Measurements from ENCODE around the gene MRPL52. TPM values are rescaled to one million over a fixed set of nuclear protein-coding genes. Genes with fewer than 3 reads are reported as not detected.

MRPL52 gene
- total and polyA plus RNA-seq, 2 of the 13 experiments (the other 11 are each of a cell fraction or from before 2014, with no cell fraction given), result 118 to 329 TPM

DNA sequence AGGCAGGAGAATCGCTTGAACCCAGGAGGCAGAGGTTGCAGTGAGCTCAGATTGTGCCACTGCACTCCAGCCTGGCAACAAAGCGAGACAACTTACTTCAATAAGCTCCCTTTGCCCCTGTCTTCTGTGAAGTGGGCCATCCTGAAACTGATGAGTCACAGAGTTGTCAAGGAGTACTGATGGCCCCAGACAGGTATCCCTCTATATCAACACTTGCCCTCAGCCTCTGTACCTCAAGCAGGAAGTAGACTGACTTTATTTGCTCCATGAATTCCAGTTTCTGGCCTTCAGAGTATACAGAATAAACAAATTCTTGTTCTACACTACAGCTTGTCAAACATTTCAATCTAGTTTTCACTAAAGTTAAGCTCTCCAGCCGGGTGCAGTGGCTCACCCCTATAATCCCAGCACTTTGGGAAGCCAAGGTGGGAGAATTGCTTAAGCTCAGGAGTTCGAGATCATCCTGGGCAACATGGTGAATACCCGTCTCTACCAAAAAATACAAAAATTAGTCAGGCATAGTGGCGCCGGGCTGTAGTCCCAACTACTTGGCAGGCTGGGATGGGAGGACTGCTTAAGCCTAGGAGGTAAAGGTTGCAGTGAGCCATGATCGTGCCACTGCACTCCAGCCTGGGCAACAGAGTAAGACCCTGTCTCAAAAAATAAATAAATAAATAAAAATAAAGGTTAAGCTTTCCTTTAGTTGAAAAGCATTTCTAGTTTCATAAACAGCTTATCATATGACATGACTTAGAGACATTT, 25.5 kb downstream of the MRPL52 start (continued):
- TF ChIP-seq ZFY (CRISPR knock-in tag; IDR thresholded peaks at IDR 0.05) (no peak), HDAC2 (CRISPR knock-in tag; IDR thresholded peaks at IDR 0.05) (no peak), KDM5B (CRISPR knock-in tag; IDR thresholded peaks at IDR 0.05; ENCODE audit: borderline replicate concordance) (no peak), ZNF879 (CRISPR knock-in tag; IDR thresholded peaks at IDR 0.05) (no peak), ETV6 (CRISPR knock-in tag; conservative IDR thresholded peaks at IDR 0.05) (no peak), CHD4 (IDR thresholded peaks at IDR 0.05; ENCODE audit: borderline replicate concordance, low read length) (no peak), MED1 (CRISPR knock-in tag; IDR thresholded peaks at IDR 0.05) (peak; percentile 50), ZNF264 (CRISPR knock-in tag; IDR thresholded peaks at IDR 0.05) (no peak), RBFOX2 (IDR thresholded peaks at IDR 0.05; ENCODE audit: low read depth, low read length) (no peak), MBNL3 (CRISPR knock-in tag; conservative IDR thresholded peaks at IDR 0.05) (no peak), ZNF33A (CRISPR knock-in tag; IDR thresholded peaks at IDR 0.05; ENCODE audit: borderline replicate concordance) (no peak), ZBTB21 (CRISPR knock-in tag; IDR thresholded peaks at IDR 0.05) (peak; percentile 40; the same call in 1 of the 2 replicates), RELA (CRISPR knock-in tag; IDR thresholded peaks at IDR 0.05) (no peak), CBX1 (IDR thresholded peaks at IDR 0.05; ENCODE audit: low read depth) (no peak), IRX3 (CRISPR knock-in tag; IDR thresholded peaks at IDR 0.05; ENCODE audit: borderline replicate concordance, low read depth) (no peak)
- TF ChIP-seq, protein P1, sequence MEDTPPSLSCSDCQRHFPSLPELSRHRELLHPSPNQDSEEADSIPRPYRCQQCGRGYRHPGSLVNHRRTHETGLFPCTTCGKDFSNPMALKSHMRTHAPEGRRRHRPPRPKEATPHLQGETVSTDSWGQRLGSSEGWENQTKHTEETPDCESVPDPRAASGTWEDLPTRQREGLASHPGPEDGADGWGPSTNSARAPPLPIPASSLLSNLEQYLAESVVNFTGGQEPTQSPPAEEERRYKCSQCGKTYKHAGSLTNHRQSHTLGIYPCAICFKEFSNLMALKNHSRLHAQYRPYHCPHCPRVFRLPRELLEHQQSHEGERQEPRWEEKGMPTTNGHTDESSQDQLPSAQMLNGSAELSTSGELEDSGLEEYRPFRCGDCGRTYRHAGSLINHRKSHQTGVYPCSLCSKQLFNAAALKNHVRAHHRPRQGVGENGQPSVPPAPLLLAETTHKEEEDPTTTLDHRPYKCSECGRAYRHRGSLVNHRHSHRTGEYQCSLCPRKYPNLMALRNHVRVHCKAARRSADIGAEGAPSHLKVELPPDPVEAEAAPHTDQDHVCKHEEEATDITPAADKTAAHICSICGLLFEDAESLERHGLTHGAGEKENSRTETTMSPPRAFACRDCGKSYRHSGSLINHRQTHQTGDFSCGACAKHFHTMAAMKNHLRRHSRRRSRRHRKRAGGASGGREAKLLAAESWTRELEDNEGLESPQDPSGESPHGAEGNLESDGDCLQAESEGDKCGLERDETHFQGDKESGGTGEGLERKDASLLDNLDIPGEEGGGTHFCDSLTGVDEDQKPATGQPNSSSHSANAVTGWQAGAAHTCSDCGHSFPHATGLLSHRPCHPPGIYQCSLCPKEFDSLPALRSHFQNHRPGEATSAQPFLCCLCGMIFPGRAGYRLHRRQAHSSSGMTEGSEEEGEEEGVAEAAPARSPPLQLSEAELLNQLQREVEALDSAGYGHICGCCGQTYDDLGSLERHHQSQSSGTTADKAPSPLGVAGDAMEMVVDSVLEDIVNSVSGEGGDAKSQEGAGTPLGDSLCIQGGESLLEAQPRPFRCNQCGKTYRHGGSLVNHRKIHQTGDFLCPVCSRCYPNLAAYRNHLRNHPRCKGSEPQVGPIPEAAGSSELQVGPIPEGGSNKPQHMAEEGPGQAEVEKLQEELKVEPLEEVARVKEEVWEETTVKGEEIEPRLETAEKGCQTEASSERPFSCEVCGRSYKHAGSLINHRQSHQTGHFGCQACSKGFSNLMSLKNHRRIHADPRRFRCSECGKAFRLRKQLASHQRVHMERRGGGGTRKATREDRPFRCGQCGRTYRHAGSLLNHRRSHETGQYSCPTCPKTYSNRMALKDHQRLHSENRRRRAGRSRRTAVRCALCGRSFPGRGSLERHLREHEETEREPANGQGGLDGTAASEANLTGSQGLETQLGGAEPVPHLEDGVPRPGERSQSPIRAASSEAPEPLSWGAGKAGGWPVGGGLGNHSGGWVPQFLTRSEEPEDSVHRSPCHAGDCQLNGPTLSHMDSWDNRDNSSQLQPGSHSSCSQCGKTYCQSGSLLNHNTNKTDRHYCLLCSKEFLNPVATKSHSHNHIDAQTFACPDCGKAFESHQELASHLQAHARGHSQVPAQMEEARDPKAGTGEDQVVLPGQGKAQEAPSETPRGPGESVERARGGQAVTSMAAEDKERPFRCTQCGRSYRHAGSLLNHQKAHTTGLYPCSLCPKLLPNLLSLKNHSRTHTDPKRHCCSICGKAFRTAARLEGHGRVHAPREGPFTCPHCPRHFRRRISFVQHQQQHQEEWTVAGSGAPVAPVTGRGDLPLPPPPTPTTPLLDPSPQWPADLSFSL (CRISPR knock-in tag; IDR thresholded peaks at IDR 0.05), result no peak
- TF ChIP-seq, protein P2, sequence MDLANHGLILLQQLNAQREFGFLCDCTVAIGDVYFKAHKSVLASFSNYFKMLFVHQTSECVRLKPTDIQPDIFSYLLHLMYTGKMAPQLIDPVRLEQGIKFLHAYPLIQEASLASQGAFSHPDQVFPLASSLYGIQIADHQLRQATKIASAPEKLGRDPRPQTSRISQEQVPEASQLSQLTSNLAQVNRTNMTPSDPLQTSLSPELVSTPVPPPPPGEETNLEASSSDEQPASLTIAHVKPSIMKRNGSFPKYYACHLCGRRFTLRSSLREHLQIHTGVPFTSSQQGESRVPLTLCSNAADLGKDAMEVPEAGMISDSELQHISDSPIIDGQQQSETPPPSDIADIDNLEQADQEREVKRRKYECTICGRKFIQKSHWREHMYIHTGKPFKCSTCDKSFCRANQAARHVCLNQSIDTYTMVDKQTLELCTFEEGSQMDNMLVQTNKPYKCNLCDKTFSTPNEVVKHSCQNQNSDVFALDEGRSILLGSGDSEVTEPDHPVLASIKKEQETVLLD (CRISPR knock-in tag; IDR thresholded peaks at IDR 0.05; ENCODE audit: low read depth), result no peak
- TF ChIP-seq, protein P3, sequence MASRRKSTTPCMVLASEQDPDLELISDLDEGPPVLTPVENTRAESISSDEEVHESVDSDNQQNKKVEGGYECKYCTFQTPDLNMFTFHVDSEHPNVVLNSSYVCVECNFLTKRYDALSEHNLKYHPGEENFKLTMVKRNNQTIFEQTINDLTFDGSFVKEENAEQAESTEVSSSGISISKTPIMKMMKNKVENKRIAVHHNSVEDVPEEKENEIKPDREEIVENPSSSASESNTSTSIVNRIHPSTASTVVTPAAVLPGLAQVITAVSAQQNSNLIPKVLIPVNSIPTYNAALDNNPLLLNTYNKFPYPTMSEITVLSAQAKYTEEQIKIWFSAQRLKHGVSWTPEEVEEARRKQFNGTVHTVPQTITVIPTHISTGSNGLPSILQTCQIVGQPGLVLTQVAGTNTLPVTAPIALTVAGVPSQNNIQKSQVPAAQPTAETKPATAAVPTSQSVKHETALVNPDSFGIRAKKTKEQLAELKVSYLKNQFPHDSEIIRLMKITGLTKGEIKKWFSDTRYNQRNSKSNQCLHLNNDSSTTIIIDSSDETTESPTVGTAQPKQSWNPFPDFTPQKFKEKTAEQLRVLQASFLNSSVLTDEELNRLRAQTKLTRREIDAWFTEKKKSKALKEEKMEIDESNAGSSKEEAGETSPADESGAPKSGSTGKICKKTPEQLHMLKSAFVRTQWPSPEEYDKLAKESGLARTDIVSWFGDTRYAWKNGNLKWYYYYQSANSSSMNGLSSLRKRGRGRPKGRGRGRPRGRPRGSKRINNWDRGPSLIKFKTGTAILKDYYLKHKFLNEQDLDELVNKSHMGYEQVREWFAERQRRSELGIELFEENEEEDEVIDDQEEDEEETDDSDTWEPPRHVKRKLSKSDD (CRISPR knock-in tag; IDR thresholded peaks at IDR 0.05; ENCODE audit: low read depth), result no peak
- TF ChIP-seq, protein P4, sequence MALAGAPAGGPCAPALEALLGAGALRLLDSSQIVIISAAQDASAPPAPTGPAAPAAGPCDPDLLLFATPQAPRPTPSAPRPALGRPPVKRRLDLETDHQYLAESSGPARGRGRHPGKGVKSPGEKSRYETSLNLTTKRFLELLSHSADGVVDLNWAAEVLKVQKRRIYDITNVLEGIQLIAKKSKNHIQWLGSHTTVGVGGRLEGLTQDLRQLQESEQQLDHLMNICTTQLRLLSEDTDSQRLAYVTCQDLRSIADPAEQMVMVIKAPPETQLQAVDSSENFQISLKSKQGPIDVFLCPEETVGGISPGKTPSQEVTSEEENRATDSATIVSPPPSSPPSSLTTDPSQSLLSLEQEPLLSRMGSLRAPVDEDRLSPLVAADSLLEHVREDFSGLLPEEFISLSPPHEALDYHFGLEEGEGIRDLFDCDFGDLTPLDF (CRISPR knock-in tag; IDR thresholded peaks at IDR 0.05), result no peak

All from HepG2 (cell line).